MV-4-11 (cell line): Measurements from ENCODE around the gene PRSS50.

Experiments used
- DNase-seq: peaks from one replicate; lab custom pipeline; 2025; lab: John Stamatoyannopoulos, UW

Gene PRSS50

DNA sequence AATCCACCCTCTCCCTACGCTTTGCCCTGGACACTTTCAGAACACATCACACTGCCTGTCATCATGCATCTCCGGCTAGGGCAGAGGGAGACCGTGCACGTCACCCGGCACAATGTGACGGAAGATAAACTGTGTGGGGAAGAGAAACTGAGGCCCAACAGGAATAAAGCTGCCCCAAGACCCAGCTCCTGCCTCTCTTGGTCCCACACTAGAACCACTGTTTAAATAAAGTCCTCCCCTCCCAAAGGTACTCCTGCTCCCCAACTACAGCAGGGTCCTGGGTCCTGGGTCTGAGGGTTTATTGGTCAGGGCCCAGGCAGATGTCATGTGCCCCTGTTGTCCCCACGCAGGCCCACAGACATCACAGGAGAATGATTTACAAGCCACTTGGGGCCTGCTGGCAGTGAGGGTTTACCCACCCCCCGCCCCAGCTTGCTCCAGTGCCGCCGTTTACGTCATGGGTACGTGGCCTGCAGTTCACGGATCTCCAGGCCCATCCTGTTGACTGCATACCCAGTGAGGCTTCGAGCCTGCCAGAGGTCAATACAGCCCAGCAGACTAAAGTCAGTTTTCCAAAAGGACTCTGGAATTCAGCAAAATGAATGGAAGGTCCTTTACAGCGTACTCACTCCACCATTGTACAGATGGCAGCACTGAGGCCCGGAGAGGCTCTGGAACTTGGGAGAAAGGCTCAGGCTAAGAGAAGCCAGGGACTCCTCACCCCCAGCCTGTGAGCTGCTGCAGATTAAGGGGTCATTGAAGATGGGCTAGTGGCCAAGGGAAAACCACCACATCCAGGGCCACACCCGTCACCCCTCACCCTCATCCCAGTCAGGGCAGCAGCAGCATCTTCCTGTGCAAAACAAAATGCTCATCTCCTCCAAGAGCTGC, 47.4 kb downstream of the PRSS50 start:
- DNase-seq, result no peak

DNA sequence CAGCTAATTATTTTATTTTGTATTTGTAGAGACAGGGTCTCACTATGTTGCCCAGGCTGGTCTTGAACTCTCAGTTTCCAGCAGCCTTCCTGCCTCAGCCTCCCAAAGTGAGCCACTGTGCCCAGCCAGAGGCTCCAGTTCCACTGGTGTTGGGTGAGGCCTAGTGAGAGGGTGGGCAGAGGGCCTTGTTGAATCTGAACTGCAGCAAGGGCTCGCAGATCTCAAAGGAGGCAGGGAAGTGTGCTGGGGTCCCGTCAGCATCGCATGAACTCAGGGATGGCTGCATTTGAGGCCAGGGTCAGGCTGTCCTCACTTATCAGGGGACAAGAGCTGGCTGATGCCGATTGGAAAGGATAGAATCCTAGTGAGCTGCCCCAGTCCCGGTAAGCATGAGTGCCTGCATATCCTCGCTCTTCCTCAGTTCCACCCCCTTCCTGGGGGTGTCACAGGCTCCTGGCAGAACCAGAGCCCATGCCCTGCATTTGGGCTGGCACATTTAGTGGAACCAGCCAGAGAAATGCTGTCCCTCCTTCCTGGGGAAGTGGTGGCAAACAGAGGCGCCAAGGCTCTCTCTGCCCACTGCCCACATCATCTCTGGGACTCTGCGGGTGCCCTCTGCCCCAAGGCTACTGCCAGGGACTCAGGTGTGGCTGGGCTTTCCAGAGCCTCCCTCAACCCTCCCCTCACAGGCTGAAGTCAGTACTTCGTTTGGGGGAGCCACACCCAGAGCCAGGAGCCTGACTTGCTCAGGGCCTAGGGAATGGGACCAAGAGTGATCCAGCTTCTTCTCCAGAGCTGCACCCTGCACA, 48.3 kb downstream of the PRSS50 start:
- no peak for DNase-seq

DNA sequence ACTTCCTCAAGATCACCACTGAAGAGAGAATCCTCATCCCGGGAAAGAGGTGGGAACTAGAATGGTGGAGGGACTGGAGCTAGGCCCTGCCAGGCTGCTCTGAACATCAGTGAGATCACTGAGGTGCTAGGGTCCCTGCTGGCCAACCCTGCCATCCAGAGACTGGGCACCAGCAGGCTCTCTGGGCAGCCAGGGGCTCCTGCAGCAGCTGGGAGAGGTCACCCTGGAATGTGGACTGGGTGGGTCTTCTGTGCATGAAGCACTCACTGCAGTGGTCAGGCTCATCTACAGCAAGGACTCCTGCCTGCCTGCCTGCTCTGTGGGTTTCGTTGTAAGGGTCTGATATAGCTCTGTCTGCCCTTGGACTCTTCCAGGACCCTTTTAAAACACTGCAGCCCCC, 49.1 kb downstream of the PRSS50 start:
- no peak for DNase-seq

DNA sequence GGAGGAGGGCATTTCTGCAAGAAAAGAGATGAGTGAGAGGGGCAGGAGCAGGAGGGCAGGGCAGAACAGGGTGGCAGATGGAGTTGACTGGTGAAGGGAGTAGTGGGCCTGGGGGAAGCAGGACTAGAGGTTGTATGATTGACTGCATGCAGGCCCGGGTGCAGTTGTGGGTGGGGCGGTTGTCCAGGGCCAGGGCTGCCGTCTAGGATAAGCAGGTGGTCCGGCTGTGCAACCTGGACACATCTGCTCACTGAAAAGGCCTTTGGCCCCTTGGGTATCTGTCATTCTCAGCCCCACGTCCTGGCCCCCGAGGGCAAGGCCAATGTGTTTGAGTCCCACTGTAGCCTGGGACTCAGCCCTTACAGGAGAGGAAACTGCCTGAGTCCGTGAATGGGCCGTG, 49.6 kb downstream of the PRSS50 start:
- DNase-seq, result no peak

DNA sequence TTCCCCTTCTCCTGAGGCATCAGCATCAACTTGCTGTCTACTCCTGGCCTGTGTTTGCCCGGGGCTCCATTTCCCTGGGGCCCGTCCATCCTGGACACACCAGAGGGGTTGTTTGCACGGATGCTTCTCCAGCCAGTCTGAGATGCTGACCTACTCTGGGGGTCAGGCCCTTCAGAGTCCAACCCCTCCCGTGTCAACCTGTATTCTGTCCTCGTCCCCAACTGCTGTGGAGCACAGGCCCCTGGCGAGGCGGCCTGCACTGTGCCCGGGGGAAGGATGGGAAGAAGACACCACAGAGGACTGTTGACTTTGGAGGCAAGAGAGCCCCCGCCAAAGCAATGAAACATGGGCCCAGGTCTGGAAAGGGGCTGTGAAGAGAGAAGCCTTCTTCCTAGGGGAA, 50.0 kb downstream of the PRSS50 start:
- DNase-seq, result no peak

GRCh38 chr3:46667061-46667621, 50.5 kb downstream of the PRSS50 start:
- DNase-seq, result no peak

GRCh38 chr3:46666453-46666845, 51.2 kb downstream of the PRSS50 start:
- DNase-seq, result no peak

DNA sequence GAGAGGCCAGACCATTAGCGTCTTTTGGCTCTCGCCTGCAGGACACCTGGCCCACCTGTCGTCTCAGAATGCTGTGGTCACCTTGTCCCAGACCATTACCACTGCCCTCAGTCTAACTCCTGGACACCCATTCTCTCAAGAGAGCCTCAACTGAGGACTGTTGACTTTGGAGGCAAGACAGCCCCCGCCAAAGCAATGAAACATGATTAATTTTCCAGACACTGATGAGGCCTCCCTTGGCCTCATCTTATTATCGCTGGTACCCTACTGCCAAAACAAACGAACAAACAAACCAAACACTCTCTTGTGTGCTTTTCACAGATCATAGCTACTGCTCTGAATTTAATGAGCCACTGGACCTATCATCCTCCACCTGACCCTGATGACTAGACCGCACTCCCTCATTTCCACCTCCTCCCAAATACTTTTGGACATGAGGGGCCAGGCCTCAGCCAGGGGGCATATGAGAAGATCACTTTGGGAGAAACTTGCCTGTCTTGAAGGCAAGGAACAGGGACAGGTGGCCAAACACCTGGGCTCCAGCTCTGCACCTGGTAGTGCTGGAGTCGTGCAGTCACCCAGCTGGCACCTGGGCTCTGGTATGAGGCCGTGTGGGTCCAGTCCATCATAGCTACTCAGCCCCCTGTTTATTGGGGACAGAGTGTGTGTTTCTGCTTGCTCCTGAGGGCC, 51.8 kb downstream of the PRSS50 start:
- no peak for DNase-seq

- DNase-seq, result no peak
These were observed 52.5 kb downstream of the PRSS50 start for GRCh38 chr3:46664971-46665762.

DNA sequence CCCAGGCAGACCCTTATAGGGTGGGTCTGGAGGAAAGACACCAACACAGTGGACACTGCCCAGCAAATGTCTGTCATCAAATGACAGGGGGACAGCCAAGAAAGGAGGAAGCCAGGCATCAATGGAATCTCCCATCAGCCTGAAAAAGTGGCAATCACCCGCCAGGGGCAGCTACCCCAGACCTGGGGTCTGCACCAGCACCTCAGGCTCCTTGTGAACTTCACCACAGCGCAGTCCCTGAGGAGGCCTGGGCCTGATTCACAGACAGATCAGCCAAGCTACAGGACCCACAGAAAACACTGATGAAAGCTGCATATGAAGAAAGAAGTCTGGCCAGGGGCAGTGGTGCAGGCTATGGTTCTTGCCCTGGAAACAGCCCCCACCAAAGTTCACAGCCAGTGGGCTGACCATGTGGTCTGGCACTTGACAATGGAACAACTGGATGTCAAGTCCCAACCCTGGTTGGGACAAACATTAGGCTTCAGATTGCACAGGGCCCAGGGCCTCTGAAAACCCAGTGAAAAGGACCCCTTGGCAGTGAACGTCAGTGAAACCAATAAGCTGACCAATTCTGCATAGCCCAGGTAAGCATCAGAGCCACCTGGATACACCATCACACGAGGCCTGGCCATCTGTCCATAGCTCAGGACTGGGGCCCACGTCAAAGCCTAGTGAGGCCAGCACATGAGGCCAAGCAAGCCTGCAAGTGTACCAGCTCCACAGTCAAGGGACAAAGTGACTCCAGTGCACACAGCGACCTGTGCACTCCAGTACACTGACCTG, 53.3 kb downstream of the PRSS50 start:
- DNase-seq, result no peak

GRCh38 chr3:46663591-46664135, 54.0 kb downstream of the PRSS50 start:
- peak; percentile 39 for DNase-seq

- peak; percentile 17 for DNase-seq
These were observed 54.7 kb downstream of the PRSS50 start for GRCh38 chr3:46662771-46663551.
